HEK293 (cell line): ENCODE measurements around the gene PARD6B.

ENCODE experiments used
- CTCF ChIA-PET: fragments of 350-600 bp; formaldehyde crosslinking; extraction: SDS; loops from one replicate; lab custom pipeline; 2021; ENCODE audit warnings: antibody characterized with exemption; lab: Yijun Ruan, JAX
- POLR2A ChIA-PET: fragments of 300-600 bp; formaldehyde crosslinking; extraction: SDS; loops from one replicate; lab custom pipeline; 2020; ENCODE audit warnings: antibody characterized with exemption, inconsistent platforms; lab: Yijun Ruan, JAX
- H3K27ac ChIP-seq: fragments of 200-500 bp; sonication (Bioruptor generic); 2 replicates; pipeline ENCODE4 v1.5.1; 2014; ENCODE audit warnings: low read depth, low read length, control low read depth, inconsistent platforms; ENCODE audit errors: extremely low read depth
- H3K36me3 ChIP-seq, 2 experiments: fragments of 200-500 bp in 1 of 2; sonication (Bioruptor generic) in 1 of 2; 1 replicate in 1 of 2; 2 replicates in 1 of 2; pipeline ENCODE4 v1.5.1; 2014 to 2017; ENCODE audit warnings: inconsistent platforms in 2 of 2, low read length in 2 of 2; ENCODE audit not compliant: control insufficient read depth in 2 of 2, insufficient read depth in 1 of 2
- H3K4me1 ChIP-seq: fragments of 200-500 bp; sonication (Bioruptor generic); 2 replicates; pipeline ENCODE4 v1.5.1; 2014; ENCODE audit warnings: mild to moderate bottlenecking, low read length, inconsistent platforms; ENCODE audit not compliant: control insufficient read depth, insufficient read depth
- H3K4me3 ChIP-seq: 2 replicates; pipeline ENCODE4 v1.5.1; 2011; ENCODE audit warnings: low read depth, mild to moderate bottlenecking, control low read depth, low read length, moderate library complexity
- H3K9me3 ChIP-seq: fragments of 200-500 bp; sonication (Bioruptor generic); 2 replicates; pipeline ENCODE4 v1.5.1; 2014; ENCODE audit warnings: low read depth, low read length, inconsistent platforms; ENCODE audit not compliant: control insufficient read depth, insufficient read depth
- BCL6B ChIP-seq: fragments of 450-650 bp; formaldehyde crosslinking; IDR thresholded peaks from 2 replicates; pipeline ENCODE4 v1.5.1; 2017; ENCODE audit warnings: missing biosample characterization, missing genetic modification characterization
- GLIS2 ChIP-seq: fragments of 450-650 bp; formaldehyde crosslinking; IDR thresholded peaks from 2 replicates; pipeline ENCODE4 v1.5.1; 2016; ENCODE audit warnings: missing biosample characterization, missing genetic modification characterization
- HIC1 ChIP-seq: fragments of 450-650 bp; formaldehyde crosslinking; IDR thresholded peaks from 2 replicates; pipeline ENCODE4 v1.5.1; 2016; ENCODE audit warnings: missing biosample characterization, missing genetic modification characterization
- HOXA7 ChIP-seq: sonication (generic); formaldehyde crosslinking; IDR thresholded peaks from 2 replicates; pipeline ENCODE4 v1.8.1; 2022; ENCODE audit warnings: missing genetic modification reagents, borderline replicate concordance
- IKZF3 ChIP-seq: fragments of 450-650 bp; IDR thresholded peaks from 2 replicates; pipeline ENCODE4 v1.5.0; 2018; ENCODE audit warnings: missing biosample characterization, mild to moderate bottlenecking, missing genetic modification characterization, moderate library complexity
- KLF1 ChIP-seq: fragments of 450-650 bp; formaldehyde crosslinking; IDR thresholded peaks from 2 replicates; pipeline ENCODE4 v1.5.1; 2016; ENCODE audit warnings: missing biosample characterization, missing genetic modification characterization
- KLF16 ChIP-seq: fragments of 450-650 bp; formaldehyde crosslinking; IDR thresholded peaks from 2 replicates; pipeline ENCODE4 v1.5.1; 2017; ENCODE audit warnings: missing biosample characterization, missing genetic modification characterization
- REPIN1 ChIP-seq: fragments of 450-650 bp; formaldehyde crosslinking; IDR thresholded peaks from 2 replicates; pipeline ENCODE4 v1.5.1; 2017; ENCODE audit warnings: missing biosample characterization, missing genetic modification characterization, low read depth
- ZNF138 ChIP-seq: fragments of 450-650 bp; formaldehyde crosslinking; IDR thresholded peaks from 2 replicates; pipeline ENCODE4 v1.5.1; 2016; ENCODE audit warnings: missing biosample characterization, missing genetic modification characterization, borderline replicate concordance
- ZNF175 ChIP-seq: fragments of 450-650 bp; formaldehyde crosslinking; IDR thresholded peaks from 2 replicates; pipeline ENCODE4 v1.5.1; 2016; ENCODE audit warnings: missing biosample characterization, missing genetic modification characterization
- ZNF184 ChIP-seq: fragments of 450-650 bp; IDR thresholded peaks from 2 replicates; pipeline ENCODE4 v1.5.1; 2018; ENCODE audit warnings: missing biosample characterization, mild to moderate bottlenecking, missing genetic modification characterization
- ZNF202 ChIP-seq: fragments of 450-650 bp; formaldehyde crosslinking; IDR thresholded peaks from 2 replicates; pipeline ENCODE4 v1.5.1; 2016; ENCODE audit warnings: missing biosample characterization, missing genetic modification characterization, borderline replicate concordance
- ZNF394 ChIP-seq: fragments of 450-650 bp; formaldehyde crosslinking; IDR thresholded peaks from 2 replicates; pipeline ENCODE4 v1.5.1; 2016; ENCODE audit warnings: missing biosample characterization, missing genetic modification characterization, mild to moderate bottlenecking, moderate library complexity, borderline replicate concordance
- ZNF433 ChIP-seq: fragments of 450-650 bp; formaldehyde crosslinking; IDR thresholded peaks from 2 replicates; pipeline ENCODE4 v1.5.1; 2016; ENCODE audit warnings: missing biosample characterization, missing genetic modification characterization, low read depth
- ZNF473 ChIP-seq: fragments of 450-650 bp; formaldehyde crosslinking; IDR thresholded peaks from 2 replicates; pipeline ENCODE4 v1.5.1; 2017; ENCODE audit warnings: missing biosample characterization, missing genetic modification characterization
- ZNF510 ChIP-seq: fragments of 450-650 bp; formaldehyde crosslinking; IDR thresholded peaks from 2 replicates; pipeline ENCODE4 v1.5.1; 2018; ENCODE audit warnings: mild to moderate bottlenecking, missing genetic modification characterization, missing biosample characterization; ENCODE audit not compliant: insufficient replicate concordance
- ZNF660 ChIP-seq: fragments of 450-650 bp; IDR thresholded peaks from 2 replicates; pipeline ENCODE4 v1.5.1; 2018; ENCODE audit warnings: missing biosample characterization, mild to moderate bottlenecking, missing genetic modification characterization
- ZNF670 ChIP-seq: fragments of 450-650 bp; formaldehyde crosslinking; IDR thresholded peaks from 2 replicates; pipeline ENCODE4 v1.5.1; 2016; ENCODE audit warnings: missing biosample characterization, missing genetic modification characterization, low read depth
- ZNF747 ChIP-seq: fragments of 450-650 bp; formaldehyde crosslinking; IDR thresholded peaks from 2 replicates; pipeline ENCODE4 v1.5.1; 2016; ENCODE audit warnings: missing biosample characterization, missing genetic modification characterization
- ZNF837 ChIP-seq: fragments of 450-650 bp; formaldehyde crosslinking; IDR thresholded peaks from 2 replicates; pipeline ENCODE4 v1.5.1; 2016; ENCODE audit warnings: missing biosample characterization, missing genetic modification characterization
- ZSCAN30 ChIP-seq: fragments of 450-650 bp; IDR thresholded peaks from 2 replicates; pipeline ENCODE4 v1.5.1; 2018; ENCODE audit warnings: missing biosample characterization, mild to moderate bottlenecking, missing genetic modification characterization, moderate library complexity

The PARD6B gene

GRCh38 chr20:50709636-50709973 is 21.8 kb upstream of the PARD6B start:
- no peak for TF ChIP-seq ZNF394 (tag by site-specific recombination)
- no peak for TF ChIP-seq HIC1 (tag by site-specific recombination)
- TF ChIP-seq KLF1 (tag by site-specific recombination), result no peak
- TF ChIP-seq ZNF660 (tag by site-specific recombination), result no peak
- no peak for TF ChIP-seq IKZF3 (tag by site-specific recombination)
- TF ChIP-seq ZNF670 (tag by site-specific recombination), result no peak
- H3K4me1 ChIP-seq, result no peaks in the 10 kb centered on the region
- POLR2A ChIA-PET, result no interaction called here
- CTCF ChIA-PET, result interaction anchor here (0.7 to 1.2 kb wide), 2 partner anchors 40 to 73 kb away, joined by 3 to 5 read pairs; no protein-coding TSS in a partner anchor
- no peaks in the 10 kb centered on the region for H3K36me3 ChIP-seq
- no peak overlapping the region for H3K27ac ChIP-seq
- H3K4me3 ChIP-seq, result no peak overlapping the region
- no peaks in the 10 kb centered on the region for H3K9me3 ChIP-seq

GRCh38 chr20:50710492-50711063 is 20.8 kb upstream of the PARD6B start:
- ChIA-PET CTCF (interaction anchor here (0.7 kb wide), 1 partner anchor 39 kb away, joined by 5 read pairs; no protein-coding TSS in a partner anchor), POLR2A (no interaction called here)
- H3K4me3 ChIP-seq, result no peak overlapping the region

More at GRCh38 chr20:50710492-50711063, 20.8 kb upstream of the PARD6B start:
- no peaks in the 10 kb centered on the region for H3K4me1 ChIP-seq
- H3K27ac ChIP-seq, result no peak overlapping the region
- no peaks in the 10 kb centered on the region for H3K9me3 ChIP-seq
- no peaks in the 10 kb centered on the region for H3K36me3 ChIP-seq
- TF ChIP-seq ZNF510 (no peak), BCL6B (tag by site-specific recombination) (no peak), GLIS2 (tag by site-specific recombination) (no peak), ZNF837 (no peak), ZSCAN30 (tag by site-specific recombination) (no peak), ZNF175 (tag by site-specific recombination) (no peak), ZNF184 (no peak), HIC1 (tag by site-specific recombination) (no peak), REPIN1 (tag by site-specific recombination) (no peak), ZNF202 (tag by site-specific recombination) (no peak), ZNF433 (tag by site-specific recombination) (no peak), ZNF473 (tag by site-specific recombination) (no peak), KLF16 (no peak), ZNF138 (no peak), ZNF747 (tag by site-specific recombination) (no peak), HOXA7 (CRISPR knock-in tag) (no peak)
- TF ChIP-seq, all 188 proteins: peak for 0
